ENCODE measurements around the gene C1R.

C1R gene

GRCh38 chr12:7066596-7066995, 25.6 kb downstream of the C1R start:
- no peak for DNase-seq (ENCODE audit: low read depth in 1 of 2, low spot score in 1 of 2)
- Histone ChIP-seq H3K4me3 (replicated peaks; ENCODE audit: insufficient read depth, low read length) (no peak overlapping the region), H3K27me3 (ENCODE audit: insufficient read depth, poor library complexity, severe bottlenecking) (peaks cover under 1% of the 10 kb centered on the region), H3K27ac (replicated peaks) (no peak overlapping the region)
- TF ChIP-seq POLR2AphosphoS5 (IDR thresholded peaks at IDR 0.05; ENCODE audit: low read depth) (no peak), SPI1 (IDR thresholded peaks at IDR 0.05; ENCODE audit: borderline replicate concordance, low read depth) (no peak), GABPA (IDR thresholded peaks at IDR 0.05; ENCODE audit: low read depth) (no peak), CTCF (IDR thresholded peaks at IDR 0.05; ENCODE audit: insufficient read depth, low read length) (no peak), REST (IDR thresholded peaks at IDR 0.05; ENCODE audit: insufficient replicate concordance, low read depth) (no peak)

- Histone ChIP-seq H3K4me3 (replicated peaks; ENCODE audit: insufficient read depth, low read length) (no peak overlapping the region), H3K27me3 (ENCODE audit: insufficient read depth, poor library complexity, severe bottlenecking) (no peaks in the 10 kb centered on the region), H3K27ac (replicated peaks) (no peak overlapping the region)
- DNase-seq (ENCODE audit: low read depth in 1 of 2, low spot score in 1 of 2) = no peak
- TF ChIP-seq SPI1 (IDR thresholded peaks at IDR 0.05; ENCODE audit: borderline replicate concordance, low read depth) (no peak), CTCF (IDR thresholded peaks at IDR 0.05; ENCODE audit: insufficient read depth, low read length) (no peak), POLR2AphosphoS5 (IDR thresholded peaks at IDR 0.05; ENCODE audit: low read depth) (no peak), REST (IDR thresholded peaks at IDR 0.05; ENCODE audit: insufficient replicate concordance, low read depth) (no peak), GABPA (IDR thresholded peaks at IDR 0.05; ENCODE audit: low read depth) (no peak)
Measured at GRCh38 chr12:7065073-7065623, 27.1 kb downstream of the C1R start.

GRCh38 chr12:7064516-7064915, 27.7 kb downstream of the C1R start:
- H3K27ac ChIP-seq (replicated peaks) = no peak overlapping the region
- no peak for TF ChIP-seq GABPA (IDR thresholded peaks at IDR 0.05; ENCODE audit: low read depth)
- TF ChIP-seq REST (IDR thresholded peaks at IDR 0.05; ENCODE audit: insufficient replicate concordance, low read depth) = no peak
- TF ChIP-seq SPI1 (IDR thresholded peaks at IDR 0.05; ENCODE audit: borderline replicate concordance, low read depth) = no peak
- TF ChIP-seq CTCF (IDR thresholded peaks at IDR 0.05; ENCODE audit: insufficient read depth, low read length) = no peak
- no peak for TF ChIP-seq POLR2AphosphoS5 (IDR thresholded peaks at IDR 0.05; ENCODE audit: low read depth)
- H3K27me3 ChIP-seq (ENCODE audit: insufficient read depth, poor library complexity, severe bottlenecking) = no peaks in the 10 kb centered on the region
- no peak for DNase-seq (ENCODE audit: low read depth in 1 of 2, low spot score in 1 of 2)
- H3K4me3 ChIP-seq (replicated peaks; ENCODE audit: insufficient read depth, low read length) = no peak overlapping the region
